Measurements from ENCODE around the gene AJM1.
A peak's percentile ranks its signal among the peaks of the same experiment; 100 is the strongest.

DNA sequence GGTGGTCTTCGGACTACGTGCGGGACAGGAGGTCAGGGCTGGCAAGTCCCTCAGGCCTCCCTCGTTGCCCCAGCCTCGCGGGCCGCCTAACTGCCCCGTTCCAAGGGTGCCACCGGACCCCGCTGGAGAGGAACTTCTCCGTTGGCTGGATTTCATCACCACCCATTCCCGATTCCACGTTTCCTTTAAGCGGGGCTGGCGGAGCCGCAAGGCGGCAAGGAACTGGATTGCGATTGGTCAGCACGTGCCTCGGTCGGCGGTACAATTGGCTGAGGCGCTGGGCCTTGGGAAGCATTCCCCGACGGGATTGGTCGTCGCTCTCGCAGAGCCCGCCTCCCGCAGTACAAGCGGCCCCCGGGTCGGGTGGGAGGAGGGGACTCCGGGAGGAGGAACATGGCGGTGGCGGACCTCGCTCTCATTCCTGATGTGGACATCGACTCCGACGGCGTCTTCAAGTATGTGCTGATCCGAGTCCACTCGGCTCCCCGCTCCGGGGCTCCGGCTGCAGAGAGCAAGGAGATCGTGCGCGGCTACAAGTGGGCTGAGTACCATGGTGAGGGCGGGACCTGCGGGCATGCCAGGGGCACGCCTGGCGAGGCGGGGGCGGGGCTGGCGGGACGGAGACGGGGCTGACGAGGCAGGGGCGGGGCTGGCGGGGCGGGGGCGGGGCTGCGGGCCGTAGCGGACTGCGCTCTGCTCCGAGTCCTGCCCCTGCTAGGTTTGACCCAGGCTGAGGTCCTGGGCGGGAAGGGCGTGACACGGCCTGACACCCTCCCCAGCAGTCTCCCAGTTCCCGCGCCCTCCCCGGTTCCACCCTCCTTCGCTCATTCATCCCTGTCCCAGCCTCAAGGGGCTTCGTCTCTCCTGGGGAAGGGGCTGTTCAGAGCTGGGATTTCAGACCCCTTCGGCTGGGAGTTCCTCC lies 7.0 kb downstream of the AJM1 start, which contains the start of gene PHPT1:
- TF ChIP-seq, protein P1, sequence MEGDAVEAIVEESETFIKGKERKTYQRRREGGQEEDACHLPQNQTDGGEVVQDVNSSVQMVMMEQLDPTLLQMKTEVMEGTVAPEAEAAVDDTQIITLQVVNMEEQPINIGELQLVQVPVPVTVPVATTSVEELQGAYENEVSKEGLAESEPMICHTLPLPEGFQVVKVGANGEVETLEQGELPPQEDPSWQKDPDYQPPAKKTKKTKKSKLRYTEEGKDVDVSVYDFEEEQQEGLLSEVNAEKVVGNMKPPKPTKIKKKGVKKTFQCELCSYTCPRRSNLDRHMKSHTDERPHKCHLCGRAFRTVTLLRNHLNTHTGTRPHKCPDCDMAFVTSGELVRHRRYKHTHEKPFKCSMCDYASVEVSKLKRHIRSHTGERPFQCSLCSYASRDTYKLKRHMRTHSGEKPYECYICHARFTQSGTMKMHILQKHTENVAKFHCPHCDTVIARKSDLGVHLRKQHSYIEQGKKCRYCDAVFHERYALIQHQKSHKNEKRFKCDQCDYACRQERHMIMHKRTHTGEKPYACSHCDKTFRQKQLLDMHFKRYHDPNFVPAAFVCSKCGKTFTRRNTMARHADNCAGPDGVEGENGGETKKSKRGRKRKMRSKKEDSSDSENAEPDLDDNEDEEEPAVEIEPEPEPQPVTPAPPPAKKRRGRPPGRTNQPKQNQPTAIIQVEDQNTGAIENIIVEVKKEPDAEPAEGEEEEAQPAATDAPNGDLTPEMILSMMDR (IDR thresholded peaks at IDR 0.05), result no peak
- peak; percentile 86 for TF ChIP-seq POLR2AphosphoS5 (IDR thresholded peaks at IDR 0.05; ENCODE audit: low read depth, low read length)
- TF ChIP-seq, protein P2, sequence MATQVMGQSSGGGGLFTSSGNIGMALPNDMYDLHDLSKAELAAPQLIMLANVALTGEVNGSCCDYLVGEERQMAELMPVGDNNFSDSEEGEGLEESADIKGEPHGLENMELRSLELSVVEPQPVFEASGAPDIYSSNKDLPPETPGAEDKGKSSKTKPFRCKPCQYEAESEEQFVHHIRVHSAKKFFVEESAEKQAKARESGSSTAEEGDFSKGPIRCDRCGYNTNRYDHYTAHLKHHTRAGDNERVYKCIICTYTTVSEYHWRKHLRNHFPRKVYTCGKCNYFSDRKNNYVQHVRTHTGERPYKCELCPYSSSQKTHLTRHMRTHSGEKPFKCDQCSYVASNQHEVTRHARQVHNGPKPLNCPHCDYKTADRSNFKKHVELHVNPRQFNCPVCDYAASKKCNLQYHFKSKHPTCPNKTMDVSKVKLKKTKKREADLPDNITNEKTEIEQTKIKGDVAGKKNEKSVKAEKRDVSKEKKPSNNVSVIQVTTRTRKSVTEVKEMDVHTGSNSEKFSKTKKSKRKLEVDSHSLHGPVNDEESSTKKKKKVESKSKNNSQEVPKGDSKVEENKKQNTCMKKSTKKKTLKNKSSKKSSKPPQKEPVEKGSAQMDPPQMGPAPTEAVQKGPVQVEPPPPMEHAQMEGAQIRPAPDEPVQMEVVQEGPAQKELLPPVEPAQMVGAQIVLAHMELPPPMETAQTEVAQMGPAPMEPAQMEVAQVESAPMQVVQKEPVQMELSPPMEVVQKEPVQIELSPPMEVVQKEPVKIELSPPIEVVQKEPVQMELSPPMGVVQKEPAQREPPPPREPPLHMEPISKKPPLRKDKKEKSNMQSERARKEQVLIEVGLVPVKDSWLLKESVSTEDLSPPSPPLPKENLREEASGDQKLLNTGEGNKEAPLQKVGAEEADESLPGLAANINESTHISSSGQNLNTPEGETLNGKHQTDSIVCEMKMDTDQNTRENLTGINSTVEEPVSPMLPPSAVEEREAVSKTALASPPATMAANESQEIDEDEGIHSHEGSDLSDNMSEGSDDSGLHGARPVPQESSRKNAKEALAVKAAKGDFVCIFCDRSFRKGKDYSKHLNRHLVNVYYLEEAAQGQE (IDR thresholded peaks at IDR 0.05; ENCODE audit: insufficient read depth in 1 of 2, low read depth in 2 of 2, low read length in 1 of 2), result no peak

Data from Panc1 (cell line).